Activated CD8-positive, alpha-beta memory T cell treated with anti-CD3 and anti-CD28 coated beads for 24 hours (primary cell): ENCODE results near the gene ADM5.

Experiments used
- DNase-seq: peaks from one replicate; pipeline ENCODE4 v3.0.0-alpha.2; 2020

ADM5 gene

GRCh38 chr19:49689133-49690078, at the start of gene ADM5:
TSS of gene ADM5 (plus strand) at chr19:49689594. CDS start at chr19:49689838, 244 bp downstream.
- peak; percentile 80 for DNase-seq

GRCh38 chr19:49640113-49640898, 49.1 kb upstream of the ADM5 start, which contains the start of gene RRAS:
TSS of gene RRAS (minus strand) at chr19:49640143. CDS start at chr19:49640098, 45 bp downstream.
- peak; percentile 99 for DNase-seq

GRCh38 chr19:49641688-49642491, 47.5 kb upstream of the ADM5 start, which contains the start of gene SCAF1:
TSS of gene SCAF1 (plus strand) at chr19:49642209. CDS start at chr19:49645027, 2,818 bp downstream.
- peak; percentile 98 for DNase-seq

- no peak for DNase-seq
These were observed 46.8 kb upstream of the ADM5 start for GRCh38 chr19:49642492-49643035.

GRCh38 chr19:49643466-49643865, 45.9 kb upstream of the ADM5 start:
- DNase-seq = no peak

- no peak for DNase-seq
These were observed 43.8 kb upstream of the ADM5 start for GRCh38 chr19:49645592-49645991.

- no peak for DNase-seq
These were observed 43.4 kb upstream of the ADM5 start for GRCh38 chr19:49645995-49646394.

- no peak for DNase-seq
These were observed 42.8 kb upstream of the ADM5 start for GRCh38 chr19:49646586-49646985.

- no peak for DNase-seq
These were observed 38.2 kb upstream of the ADM5 start for GRCh38 chr19:49651029-49651819.

- no peak for DNase-seq
These were observed 37.4 kb upstream of the ADM5 start for GRCh38 chr19:49651820-49652550.

- no peak for DNase-seq
These were observed 36.6 kb upstream of the ADM5 start for GRCh38 chr19:49652551-49653465.

GRCh38 chr19:49653466-49653806, 36.0 kb upstream of the ADM5 start:
- no peak for DNase-seq

- DNase-seq = no peak
These were observed 34.8 kb upstream of the ADM5 start for GRCh38 chr19:49654581-49654980.

GRCh38 chr19:49655570-49656455, 33.6 kb upstream of the ADM5 start:
- DNase-seq = no peak

- no peak for DNase-seq
These were observed 32.8 kb upstream of the ADM5 start for GRCh38 chr19:49656456-49657109.

GRCh38 chr19:49657493-49658138, 31.8 kb upstream of the ADM5 start:
- no peak for DNase-seq

GRCh38 chr19:49658139-49658517, 31.3 kb upstream of the ADM5 start:
- no peak for DNase-seq
